T-helper 1 cell (primary cell): ENCODE results near the gene NUAK2.
A peak's percentile ranks its signal among the peaks of the same experiment; 100 is the strongest.

Experiments used
- DNase-seq, 5 donors: peaks; one replicate each; pipeline ENCODE4 v3.0.0-alpha.2; 2012 to 2020

The NUAK2 gene

GRCh38 chr1:205271745-205272144 is 49.8 kb downstream of the NUAK2 start:
- no peak for DNase-seq

- no peak for DNase-seq
These were observed 50.3 kb downstream of the NUAK2 start for GRCh38 chr1:205271277-205271676.

- no peak for DNase-seq
These were observed 50.8 kb downstream of the NUAK2 start for GRCh38 chr1:205270764-205271163.

- DNase-seq = no peak
These were observed 51.3 kb downstream of the NUAK2 start for GRCh38 chr1:205270271-205270670.

- DNase-seq = no peak
These were observed 51.8 kb downstream of the NUAK2 start for GRCh38 chr1:205269711-205270110.

GRCh38 chr1:205268846-205269680 is 52.5 kb downstream of the NUAK2 start:
- DNase-seq = no peak

- no peak for DNase-seq
These were observed 54.1 kb downstream of the NUAK2 start for GRCh38 chr1:205267306-205267902.

- no peak for DNase-seq
These were observed 54.8 kb downstream of the NUAK2 start for GRCh38 chr1:205266611-205267305.

GRCh38 chr1:205263580-205264190 is 57.9 kb downstream of the NUAK2 start:
- no peak for DNase-seq

- no peak for DNase-seq
These were observed 58.8 kb downstream of the NUAK2 start for GRCh38 chr1:205262731-205263171.

- DNase-seq = no peak
These were observed 59.4 kb downstream of the NUAK2 start for GRCh38 chr1:205261946-205262691.

- DNase-seq = no peak
These were observed 60.4 kb downstream of the NUAK2 start for GRCh38 chr1:205260948-205261732.

- no peak for DNase-seq
These were observed 61.5 kb downstream of the NUAK2 start for GRCh38 chr1:205259998-205260397.

- DNase-seq = no peak
These were observed 62.2 kb downstream of the NUAK2 start for GRCh38 chr1:205259324-205259832.

- no peak for DNase-seq
These were observed 62.8 kb downstream of the NUAK2 start for GRCh38 chr1:205258719-205259118.

- DNase-seq = no peak
These were observed 63.3 kb downstream of the NUAK2 start for GRCh38 chr1:205258261-205258691.

GRCh38 chr1:205257735-205258134 is 63.8 kb downstream of the NUAK2 start:
- no peak for DNase-seq

GRCh38 chr1:205256951-205257625 is 64.5 kb downstream of the NUAK2 start:
- no peak for DNase-seq

GRCh38 chr1:205255941-205256780 is 65.4 kb downstream of the NUAK2 start:
- DNase-seq = peak; percentile 50 to 78 (median 71)
